GM21390 (cell line): ENCODE data around the gene STT3B.

ENCODE experiments used
- ATAC-seq: cut with Tn5 transposase; IDR thresholded peaks from one replicate; pipeline ENCODE4 v1.9.1; 2021; ENCODE audit not compliant: unreplicated experiment

The STT3B gene

GRCh38 chr3:31636694-31637442 lies 104.1 kb downstream of the STT3B start:
- ATAC-seq, result no peak

DNA sequence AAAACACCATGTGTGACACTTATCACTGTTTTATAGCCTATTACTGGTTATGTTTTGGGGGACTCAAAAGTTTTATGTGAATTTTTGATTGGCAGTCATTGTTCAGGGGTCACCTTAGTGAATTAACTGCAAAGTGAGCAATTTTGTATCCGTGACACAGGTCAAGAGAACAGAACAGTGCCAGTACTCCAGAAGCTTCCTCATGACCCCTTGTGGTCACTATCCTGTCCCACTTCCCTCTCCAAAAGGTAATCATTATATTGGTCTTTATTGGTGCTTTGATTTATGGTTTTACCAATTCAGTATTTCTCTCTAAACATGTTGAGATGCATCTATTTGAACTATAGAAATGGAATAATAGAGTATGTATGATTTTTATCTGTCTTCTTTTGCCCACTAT lies 107.1 kb downstream of the STT3B start:
- no peak for ATAC-seq

GRCh38 chr3:31645256-31645655 lies 112.5 kb downstream of the STT3B start:
- no peak for ATAC-seq

DNA sequence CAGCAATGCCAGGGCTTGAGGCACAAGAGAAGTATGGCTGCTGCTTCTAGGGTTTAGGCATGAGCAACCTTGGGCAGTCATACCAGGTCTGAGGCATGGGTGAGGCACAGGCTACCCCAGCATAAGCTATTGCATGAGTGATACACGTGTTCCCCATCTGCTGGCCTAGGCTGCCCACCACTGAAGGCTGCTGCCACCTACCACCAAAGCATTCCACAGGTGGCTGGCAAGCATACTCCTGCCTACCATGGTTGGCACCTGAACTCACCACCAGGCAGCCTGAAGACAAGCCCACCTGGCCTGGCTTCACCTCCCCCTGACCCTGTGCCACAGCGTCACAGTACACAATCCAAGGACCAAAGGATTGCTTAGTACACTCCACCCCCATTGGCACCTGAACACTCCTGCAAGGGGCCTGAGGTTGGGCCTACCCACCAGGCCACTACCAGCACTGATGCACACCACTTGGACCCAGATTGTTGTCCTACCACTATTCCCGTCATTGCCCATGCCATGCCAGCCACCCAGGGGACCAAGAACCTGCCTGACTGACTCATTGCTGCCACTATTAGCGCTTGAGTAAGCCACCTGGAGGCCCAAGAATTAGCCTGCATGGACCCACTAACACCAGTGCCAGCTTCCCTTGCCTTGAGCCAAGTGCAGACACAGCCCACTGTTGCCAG lies 115.7 kb downstream of the STT3B start:
- no peak for ATAC-seq

- no peak for ATAC-seq
These were observed 119.6 kb downstream of the STT3B start for GRCh38 chr3:31652296-31652695.

- ATAC-seq, result no peak
These were observed 120.7 kb downstream of the STT3B start for GRCh38 chr3:31653464-31653863.

GRCh38 chr3:31654998-31655397 lies 122.3 kb downstream of the STT3B start:
- no peak for ATAC-seq

DNA sequence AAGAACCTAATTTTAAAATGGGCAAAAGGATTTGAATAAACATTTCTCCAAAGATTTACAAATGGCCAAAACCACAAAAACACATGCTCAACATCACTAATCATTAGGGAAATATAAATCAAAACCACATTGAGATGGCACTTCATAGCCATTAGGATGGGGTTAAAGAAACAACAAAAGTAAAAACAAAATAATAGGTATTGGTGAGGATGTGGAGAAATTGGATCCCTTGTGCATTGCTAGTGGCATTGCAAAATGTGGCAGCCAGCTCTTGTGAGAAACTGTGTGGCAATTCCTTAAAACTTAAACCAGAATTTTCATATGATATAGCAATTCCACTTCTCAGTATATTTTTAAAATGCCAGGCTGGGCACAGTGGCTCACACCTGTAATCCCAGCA lies 126.5 kb downstream of the STT3B start:
- no peak for ATAC-seq

GRCh38 chr3:31661286-31661685 lies 128.6 kb downstream of the STT3B start:
- no peak for ATAC-seq

DNA sequence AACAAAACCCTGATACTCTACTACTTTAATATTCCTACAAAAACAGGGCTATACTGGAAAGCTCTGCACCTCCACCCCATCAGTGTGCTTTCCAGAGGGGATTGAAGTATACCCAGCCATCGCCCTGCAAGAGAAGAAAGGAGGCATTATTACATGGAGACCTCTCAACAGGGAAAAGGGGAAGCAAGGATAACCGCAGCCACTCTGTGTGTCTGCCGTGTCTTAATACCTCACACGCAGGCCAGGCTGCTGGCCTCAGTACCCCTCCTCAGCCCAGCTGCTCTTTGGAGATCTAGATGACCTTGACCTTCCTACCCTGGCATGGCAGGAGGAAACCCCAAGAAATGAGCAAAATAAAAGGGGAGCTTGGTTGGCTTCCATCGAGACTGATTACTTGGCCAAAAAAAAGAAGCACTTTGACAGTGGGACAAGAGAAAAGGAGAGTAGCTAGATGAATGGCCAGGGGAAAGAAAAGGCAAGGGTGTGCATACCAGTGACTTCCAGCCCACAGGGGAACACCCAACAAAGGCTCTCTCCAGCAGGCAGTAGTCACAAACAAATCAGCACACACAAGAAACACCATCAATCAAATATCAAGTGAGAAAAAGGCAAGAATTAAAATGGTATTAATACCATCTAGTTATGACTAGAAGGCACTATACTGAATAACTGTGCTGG lies 129.4 kb downstream of the STT3B start:
- ATAC-seq, result no peak

- ATAC-seq, result no peak
These were observed 131.3 kb downstream of the STT3B start for GRCh38 chr3:31664031-31664430.

GRCh38 chr3:31667582-31667981 lies 134.9 kb downstream of the STT3B start:
- no peak for ATAC-seq

DNA sequence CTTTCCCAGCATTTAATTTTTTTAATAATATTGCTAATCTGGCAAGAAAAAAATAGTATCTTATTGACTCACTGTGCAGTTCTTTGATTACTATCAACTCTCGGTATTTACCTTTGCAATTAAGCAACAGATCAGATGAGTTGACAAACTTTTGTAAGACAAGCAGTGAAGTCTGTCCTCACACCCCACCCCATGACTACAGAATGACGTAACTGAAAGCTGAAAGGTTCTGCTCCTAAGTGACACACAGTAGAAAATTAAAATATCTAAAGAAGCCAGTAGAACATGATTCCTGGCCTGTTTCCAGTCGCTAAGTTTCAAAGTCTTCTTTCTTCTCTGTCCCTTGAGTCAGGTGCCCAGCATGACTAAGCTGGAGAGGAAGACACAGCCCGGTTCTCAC lies 135.5 kb downstream of the STT3B start:
- ATAC-seq, result no peak

DNA sequence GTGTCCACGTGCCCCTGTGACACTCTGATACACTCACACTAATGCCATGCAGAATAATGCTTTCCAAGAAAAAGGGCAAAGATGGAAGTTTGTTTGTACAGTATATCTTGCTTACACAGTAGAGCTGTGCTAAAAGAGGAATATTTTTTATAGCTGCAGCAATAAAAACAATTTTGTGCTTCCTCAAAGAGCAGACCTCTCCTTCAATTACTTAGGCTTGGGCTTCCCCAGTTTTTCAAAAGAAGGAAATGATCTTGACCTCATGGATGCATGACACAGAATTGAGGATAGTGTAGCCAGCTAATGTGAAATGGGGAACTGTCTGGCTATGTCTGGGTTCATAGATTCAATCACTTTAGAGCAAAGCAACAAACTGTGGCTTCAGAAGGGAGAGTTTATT lies 137.4 kb downstream of the STT3B start:
- ATAC-seq, result no peak

GRCh38 chr3:31670722-31671121 lies 138.0 kb downstream of the STT3B start:
- ATAC-seq, result no peak

DNA sequence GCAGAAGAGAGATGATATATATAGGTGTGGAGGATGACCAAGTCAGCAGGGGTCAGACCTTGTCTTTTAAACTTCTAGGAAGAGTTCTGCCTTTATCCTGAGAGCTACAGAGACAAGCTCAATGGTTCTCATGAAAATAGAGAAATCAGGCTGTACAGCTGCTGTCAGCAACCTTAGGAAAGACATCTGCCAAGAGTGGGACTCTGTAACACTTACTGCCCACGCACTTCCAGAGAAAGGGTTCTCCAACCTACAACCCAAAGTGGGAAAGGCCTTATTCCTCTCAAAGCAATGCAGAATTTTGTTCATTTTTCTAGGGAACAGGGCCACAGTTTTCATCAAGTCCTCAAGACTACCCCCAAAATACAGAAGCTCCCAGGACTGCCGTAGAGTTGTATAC lies 138.7 kb downstream of the STT3B start:
- ATAC-seq, result no peak

DNA sequence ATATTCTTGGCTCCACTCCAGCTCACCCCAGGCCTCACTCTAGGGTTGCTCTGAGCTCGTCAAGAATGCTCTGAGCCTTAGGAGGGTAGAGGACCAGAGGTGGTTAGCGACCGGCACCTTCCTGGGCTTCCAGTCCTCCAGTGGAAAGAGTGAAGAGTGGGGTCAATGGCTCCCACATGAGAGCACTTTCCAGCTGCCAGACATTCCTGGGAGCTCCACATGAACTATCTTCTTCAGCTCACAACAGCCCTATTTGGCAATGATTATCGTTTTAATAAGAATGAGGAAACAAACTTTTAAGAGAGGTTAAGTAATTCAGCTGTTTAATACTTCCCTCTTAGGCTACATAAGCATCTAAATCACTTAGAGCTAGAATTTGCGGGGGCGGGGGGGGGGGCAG lies 139.3 kb downstream of the STT3B start:
- ATAC-seq, result no peak

- ATAC-seq, result no peak
These were observed 141.2 kb downstream of the STT3B start for GRCh38 chr3:31673950-31674349.

DNA sequence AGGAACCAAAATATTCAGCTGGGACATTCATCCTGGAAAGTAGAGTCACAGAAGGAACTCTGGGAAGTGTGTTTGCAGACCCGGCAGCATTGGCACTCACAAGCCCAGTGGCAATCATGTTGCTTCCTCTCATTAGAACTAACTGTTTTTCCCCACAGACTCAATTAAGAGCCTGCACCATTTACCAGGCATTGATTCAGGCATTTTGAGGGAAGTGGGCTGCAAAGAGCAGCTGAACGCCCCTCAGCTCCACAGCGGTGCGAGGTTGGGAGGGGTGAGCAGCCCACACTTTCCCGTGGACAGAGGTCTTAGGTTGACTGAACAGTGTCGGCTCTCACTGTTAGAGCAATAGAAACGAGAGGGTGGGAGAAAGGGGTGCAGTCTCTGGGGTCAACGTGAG lies 143.8 kb downstream of the STT3B start:
- ATAC-seq, result no peak

DNA sequence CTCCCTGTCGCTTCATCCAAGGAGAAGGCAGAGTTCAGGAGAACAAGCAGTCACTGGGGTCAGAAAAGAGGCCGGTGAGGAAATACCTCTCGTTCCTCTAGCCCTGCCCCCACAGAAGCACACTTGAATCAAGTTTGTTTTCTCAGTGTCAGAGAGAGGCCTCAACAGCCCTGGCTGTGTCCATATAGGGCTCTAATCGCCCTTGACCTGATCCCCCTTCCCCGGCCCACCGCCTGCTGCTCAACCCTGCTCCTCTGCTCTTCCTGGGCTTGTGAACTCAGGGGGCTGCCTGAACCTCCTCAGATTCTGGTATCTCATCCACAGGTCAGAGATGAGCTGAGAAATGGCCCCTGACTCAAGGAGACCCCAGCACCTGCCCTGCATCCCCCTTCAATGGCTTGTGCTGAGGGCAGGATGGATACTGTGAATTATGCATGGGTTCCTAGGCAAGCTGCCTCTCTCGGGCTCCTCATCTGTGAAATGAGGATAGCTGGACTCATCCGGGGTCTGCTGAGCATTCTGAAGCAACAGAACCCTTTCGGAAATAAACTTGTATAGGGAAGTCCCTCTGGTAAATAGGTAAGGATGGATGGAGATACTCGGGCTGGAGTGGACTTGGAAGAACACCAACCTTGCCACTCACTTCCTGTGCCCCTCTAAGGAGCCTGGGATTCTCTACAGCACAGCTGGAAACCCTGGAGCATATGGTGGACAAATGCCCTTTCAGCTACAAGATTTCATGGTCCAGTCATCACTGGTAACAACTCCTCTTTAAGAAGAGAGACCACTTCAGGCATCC lies 147.5 kb downstream of the STT3B start:
- ATAC-seq, result no peak
